Esophagus squamous epithelium (tissue), 4 donors: ENCODE data around the gene CTBP1.

Source experiments
- CTCF ChIP-seq, 6 experiments: fragments of 450-650 bp in 4 of 6; fragments of 200-600 bp in 2 of 6; sonication (generic) in 2 of 6; IDR thresholded peaks; one replicate each; pipeline ENCODE4 v1.5.1; 2016 to 2019; ENCODE audit warnings: antibody characterized with exemption in 6 of 6, mild to moderate bottlenecking in 4 of 6, moderate library complexity in 4 of 6
- POLR2A ChIP-seq, 4 donors: fragments of 450-650 bp; IDR thresholded peaks; one replicate each; pipeline ENCODE4 v1.6.1; 2017; ENCODE audit warnings: antibody characterized with exemption in 4 of 4, mild to moderate bottlenecking in 4 of 4, moderate library complexity in 3 of 4

- no peak for TF ChIP-seq POLR2A (IDR thresholded peaks at IDR 0.05)
- no peak for TF ChIP-seq CTCF (IDR thresholded peaks at IDR 0.05)
These were observed 80.5 kb downstream of the CTBP1 start for GRCh38 chr4:1168191-1169101.
